GM19452 (cell line): ENCODE measurements around the gene TAF9B.
"Not testable (repeated sequence)": the region's sequence is repeated elsewhere in the genome, so short reads cannot be mapped to it uniquely, and the experiment has no call there.

Experiments used
- ATAC-seq: cut with Tn5 transposase; IDR thresholded peaks from one replicate; pipeline ENCODE4 v1.9.1; 2021; ENCODE audit not compliant: unreplicated experiment

Gene TAF9B, protein sequence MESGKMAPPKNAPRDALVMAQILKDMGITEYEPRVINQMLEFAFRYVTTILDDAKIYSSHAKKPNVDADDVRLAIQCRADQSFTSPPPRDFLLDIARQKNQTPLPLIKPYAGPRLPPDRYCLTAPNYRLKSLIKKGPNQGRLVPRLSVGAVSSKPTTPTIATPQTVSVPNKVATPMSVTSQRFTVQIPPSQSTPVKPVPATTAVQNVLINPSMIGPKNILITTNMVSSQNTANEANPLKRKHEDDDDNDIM

DNA sequence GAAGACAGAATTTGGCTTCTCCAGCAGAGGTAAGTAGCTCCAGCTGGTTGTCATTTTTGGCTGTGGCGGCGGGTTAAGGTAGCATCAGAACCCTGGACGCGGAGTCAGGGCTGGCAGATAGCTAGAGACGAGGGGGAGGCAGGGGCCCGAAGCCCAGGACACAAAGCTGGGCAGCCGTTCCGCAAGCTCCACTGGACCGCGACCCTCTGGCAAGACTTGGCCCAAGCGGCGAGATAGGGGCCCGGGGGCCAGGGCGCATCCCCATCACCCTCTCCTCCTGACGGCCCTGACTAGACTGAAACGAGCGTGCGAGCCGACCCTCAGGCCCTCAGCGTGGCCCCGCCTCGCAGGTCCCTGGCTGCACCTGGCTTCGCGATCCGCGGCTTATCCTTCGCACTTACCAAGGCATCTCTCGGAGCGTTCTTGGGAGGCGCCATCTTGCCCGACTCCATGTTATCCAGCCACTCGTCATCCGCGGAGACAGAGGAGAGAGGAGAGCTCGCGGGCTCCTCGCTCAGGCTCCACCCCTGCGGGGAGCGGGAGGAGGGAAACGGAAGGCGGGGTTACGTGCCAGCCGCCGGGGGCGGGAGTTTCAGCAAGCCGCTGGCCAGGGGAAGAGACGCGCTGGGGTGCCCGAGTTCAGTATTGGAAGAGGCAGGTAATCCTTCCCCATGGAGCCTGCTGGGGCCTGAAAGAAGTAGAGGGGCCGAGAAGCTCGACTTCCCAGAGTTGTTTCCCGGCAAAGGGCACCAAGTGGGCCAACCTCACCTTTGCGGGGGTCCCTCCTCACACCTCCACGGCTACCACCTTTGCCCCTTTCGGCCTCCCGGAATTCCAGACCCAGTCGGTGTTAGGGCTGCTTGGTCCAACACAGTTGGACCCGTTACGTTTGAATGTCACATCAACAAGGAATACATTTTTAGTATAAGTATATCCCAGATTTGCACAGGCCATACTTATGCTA is at the start of gene TAF9B:
TAF9B (minus strand) TSS at position 491 of the 964 bp plus-strand sequence; CDS start at position 452, 39 bp downstream.
- peak; percentile 96 for ATAC-seq

DNA sequence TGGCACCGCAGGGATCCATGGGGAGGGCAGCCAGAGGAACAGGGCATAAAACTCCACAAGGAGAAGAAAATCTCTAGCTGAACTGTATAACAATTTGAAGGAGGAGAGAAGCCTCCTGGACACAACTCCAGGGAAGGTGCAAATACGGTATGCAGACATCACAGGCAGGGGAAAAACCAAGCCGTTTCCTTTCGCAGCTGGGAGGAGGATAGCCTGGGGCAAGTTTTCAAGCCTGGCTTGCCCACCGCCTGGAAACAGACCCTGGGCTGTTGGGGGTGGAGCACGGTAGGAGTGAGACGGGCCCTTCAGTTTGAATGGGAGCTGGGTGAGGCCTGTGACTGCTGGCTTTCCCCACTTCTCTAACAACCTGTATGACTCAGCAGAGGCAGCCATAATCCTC is 43.4 kb upstream of the TAF9B start:
- no peak for ATAC-seq

DNA sequence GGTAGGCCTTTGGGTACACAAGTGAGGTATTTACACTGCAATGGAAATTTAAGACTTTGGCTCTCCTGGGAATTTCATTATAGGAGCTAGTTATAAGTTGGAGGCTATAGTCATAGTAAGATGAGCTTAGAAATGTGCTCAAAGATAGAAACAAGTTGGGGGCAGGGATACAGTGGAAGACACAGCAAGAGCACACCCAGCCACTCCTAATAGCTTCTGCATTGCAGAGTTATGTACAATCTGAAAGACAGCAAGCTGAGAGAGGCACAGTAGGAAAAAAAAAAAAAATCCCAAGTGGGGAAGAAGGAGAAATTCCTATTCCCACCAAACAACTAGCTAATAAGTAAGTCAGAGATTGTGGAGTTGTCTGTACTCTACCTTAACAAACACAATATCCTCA is 41.9 kb upstream of the TAF9B start:
- ATAC-seq = no peak

DNA sequence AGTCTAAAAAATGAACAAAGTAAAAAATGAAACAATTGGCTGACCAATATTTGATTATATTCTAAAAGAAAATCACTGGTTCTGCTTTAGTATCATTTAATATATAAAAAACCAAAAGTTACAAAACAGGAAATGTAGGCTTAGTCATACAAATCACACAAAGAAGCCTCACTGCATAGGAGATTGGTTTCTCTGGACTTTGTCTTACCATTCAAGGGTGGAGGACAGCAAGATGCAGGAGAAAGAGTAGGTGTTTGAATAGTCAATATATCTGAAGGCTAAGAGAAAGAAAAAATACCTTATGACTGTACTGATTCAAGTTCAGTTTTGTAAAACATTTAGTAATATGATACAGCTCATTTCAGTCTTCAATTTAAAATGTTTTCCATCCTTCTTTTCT is 28.6 kb upstream of the TAF9B start:
- ATAC-seq = no peak

DNA sequence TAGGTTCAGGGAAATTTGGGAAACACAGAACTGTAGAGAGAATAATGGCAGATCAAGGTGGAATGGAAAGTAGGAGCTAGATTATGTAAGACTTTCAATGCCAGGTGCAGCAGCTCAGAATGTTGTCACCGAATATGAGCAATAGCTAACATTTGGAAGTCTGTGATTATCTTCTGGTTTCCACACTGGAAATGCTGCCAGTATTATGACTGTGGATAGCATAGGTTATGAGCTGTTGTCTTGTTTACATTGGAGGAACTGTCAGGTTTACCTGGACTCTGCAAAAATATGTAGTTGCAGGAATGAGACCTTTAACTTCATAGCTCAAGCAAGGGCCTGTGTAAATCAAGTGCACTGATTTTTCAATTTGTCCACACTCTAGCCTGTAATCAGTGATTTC is 26.0 kb upstream of the TAF9B start:
- no peak for ATAC-seq

DNA sequence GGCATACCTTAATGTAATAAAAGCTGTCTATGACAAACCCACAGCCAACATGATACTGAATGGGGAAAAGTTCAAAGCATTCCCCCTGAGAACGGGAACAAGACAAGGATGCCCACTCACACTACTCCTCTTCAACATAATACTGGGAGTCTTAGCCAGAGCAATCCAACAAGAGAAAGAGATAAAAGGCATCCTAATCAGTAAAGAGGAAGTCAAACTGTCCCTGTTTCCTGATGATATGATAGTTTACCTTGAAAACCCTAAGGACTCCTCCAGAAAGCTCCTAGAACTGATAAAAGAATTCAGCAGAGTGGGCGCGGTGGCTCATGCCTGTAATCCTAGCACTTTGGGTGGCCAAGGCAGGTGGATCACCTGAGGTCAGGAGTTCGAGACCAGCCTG is 23.7 kb upstream of the TAF9B start:
- ATAC-seq = not testable (repeated sequence)

DNA sequence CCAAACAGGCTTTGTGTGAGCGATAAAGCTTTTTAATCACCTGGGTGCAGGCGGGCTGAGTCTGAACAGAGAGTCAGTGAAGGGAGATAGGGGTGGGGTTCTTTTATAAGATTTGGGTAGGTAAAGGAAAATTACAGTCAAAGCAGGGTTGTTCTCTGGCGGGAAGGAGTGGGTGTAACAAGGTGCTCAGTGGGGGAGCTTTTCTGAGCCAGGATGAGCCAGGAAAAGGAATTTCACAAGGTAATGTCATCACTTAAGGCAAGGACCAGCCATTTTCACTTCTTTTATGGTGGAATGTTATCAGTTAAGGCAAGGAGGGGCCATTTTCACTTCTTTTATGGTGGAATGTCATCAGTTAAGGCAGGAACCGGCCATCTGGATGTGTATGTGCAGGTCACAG is 21.3 kb upstream of the TAF9B start:
- not testable (repeated sequence) for ATAC-seq

DNA sequence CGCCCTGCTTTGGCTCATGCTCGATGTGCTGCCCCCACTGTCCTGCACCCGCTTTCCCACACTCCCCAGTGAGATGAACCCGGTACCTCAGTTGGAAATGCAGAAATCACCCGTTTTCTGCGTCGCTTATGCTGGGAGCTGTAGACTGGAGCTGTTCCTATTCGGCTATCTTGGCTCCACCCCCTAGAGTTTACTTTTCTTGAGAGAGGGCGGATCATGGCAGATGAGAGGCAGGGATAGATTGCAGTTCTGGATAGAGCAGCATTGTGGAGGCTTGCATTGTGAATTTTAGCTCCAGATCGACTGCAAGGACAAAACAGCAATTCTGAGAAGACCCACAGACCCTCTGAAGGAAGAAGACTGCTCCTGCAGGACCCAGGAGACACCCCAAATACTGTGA is 18.4 kb upstream of the TAF9B start:
- ATAC-seq = not testable (repeated sequence)

DNA sequence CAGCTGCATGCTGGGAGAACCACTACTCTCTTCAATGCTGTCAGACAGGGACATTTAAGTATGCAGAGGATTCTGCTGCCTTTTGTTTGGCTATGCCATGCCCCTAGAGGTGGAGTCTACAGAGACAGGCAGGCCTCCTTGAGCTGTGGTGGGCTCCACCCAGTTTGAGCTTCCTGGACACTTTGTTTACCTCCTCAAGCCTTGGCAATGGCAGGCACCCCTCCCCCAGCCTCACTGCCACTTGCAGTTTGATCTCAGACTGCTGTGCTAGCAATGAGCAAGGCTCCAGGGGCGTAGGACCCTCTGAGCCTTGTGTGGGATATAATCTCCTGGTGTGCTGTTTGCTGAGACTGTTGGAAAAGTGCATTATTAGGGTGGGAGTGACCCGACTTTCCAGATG is 17.9 kb upstream of the TAF9B start:
- ATAC-seq = not testable (repeated sequence)

DNA sequence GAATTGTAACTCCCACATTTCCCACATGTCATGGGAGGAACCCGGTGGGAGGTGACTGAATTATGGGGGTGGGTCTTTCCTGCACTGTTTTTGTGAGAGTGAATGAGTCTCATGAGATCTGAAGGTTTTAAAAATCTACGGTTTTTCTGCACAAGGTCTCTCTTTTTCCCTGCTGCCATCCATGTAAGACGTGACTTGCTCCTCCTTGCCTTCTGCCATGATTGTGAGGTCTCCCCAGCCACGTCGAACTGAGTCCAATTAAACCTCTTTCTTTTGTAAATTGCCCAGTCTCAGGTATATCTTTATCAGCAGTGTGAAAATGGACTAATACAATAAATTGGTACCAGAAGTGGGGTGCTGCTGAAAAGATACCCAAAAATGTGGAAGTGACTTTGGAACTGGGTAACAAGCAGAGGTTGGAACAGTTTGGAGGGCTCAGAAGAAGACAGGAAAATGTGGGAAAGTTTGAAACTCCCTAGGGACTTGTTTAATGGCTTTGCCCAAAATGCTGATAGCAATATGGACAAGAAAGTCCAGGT is 7.6 kb upstream of the TAF9B start:
- ATAC-seq = not testable (repeated sequence)

DNA sequence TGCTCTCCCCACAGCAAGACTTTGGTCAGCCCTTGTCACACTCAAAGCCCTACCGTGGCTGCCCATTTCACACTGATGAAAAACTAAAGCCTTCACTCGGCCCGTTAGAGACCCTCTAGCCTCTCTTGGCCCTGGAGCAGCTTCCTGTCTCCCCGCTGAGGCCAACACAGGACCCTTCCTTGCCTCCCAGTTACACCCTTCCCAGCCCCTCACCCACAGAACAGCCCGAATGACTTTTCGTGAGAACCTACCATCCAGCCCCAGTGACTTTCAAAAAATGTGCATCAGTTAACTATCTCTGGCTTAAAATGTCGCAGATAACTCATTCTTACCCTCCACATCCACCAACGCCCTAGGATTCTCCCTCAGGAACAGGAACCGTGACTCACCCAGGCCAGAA is 756 bp upstream of the TAF9B start:
- no peak for ATAC-seq

DNA sequence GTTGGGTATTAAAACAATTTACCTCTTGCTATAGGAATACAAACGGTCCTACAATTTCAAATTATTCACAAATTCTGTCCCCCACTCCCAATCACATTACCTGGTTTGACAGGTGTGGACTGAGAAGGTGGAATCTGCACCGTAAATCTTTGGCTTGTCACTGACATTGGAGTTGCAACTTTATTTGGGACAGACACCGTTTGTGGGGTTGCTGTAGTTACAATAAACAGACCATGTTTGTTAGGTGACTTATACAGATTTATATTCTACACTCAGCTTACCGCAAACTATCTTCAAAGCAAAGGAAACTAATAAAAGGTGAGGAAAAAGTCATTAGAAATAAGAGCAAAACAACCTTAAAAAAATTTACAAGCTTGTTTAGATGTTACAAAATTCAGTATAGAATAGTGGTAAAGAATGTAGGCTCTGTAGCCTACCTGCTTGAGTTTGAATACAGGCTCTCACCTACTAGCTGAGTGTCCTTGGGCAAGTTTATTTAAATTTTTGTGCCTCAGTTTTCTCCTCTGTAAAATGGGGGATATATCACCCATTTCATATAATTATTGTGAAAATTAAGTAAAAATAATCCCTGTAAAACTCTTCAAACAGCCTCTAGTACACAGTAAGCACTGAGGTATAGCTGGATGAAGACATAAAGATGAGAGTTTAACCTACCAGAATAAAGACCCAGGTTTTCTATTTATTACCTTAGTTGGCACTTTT is 6.1 kb downstream of the TAF9B start:
- no peak for ATAC-seq

DNA sequence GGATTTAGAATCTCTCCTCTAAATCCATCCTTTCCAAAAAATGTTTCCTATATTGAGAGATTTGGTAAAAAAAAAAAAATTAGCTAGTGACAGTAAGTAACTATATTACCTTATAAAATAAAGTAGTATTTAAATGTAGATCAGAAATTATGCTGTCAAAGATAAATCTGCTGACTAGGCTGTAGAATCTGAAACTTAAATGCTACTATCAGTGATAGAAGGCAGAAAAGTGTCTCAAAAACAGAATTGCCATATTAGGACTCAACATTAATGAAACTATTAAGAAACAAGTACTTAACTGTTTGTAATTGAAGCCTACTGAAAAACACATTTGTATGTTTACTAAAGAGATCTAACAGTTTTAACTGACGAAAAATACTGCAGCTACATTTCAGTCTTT is 8.3 kb downstream of the TAF9B start:
- no peak for ATAC-seq

DNA sequence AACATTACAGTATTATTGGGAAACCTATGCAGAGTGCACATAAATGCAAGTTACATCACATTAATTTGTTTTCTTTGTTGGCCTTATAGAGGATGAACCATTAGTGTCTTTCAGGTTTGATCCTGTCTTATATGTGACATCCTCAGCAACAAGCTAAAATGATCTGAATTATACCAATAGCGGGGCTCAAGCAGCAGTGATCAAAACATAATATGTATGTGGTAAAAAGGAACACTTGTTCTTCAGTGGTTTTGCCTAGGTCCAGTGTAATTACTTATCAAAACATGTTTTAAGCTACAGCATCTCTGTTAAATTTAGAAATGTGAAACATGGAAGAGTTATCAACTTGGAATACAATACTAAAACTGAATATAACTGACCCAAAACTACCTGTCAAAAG is 9.1 kb downstream of the TAF9B start:
- ATAC-seq = no peak

DNA sequence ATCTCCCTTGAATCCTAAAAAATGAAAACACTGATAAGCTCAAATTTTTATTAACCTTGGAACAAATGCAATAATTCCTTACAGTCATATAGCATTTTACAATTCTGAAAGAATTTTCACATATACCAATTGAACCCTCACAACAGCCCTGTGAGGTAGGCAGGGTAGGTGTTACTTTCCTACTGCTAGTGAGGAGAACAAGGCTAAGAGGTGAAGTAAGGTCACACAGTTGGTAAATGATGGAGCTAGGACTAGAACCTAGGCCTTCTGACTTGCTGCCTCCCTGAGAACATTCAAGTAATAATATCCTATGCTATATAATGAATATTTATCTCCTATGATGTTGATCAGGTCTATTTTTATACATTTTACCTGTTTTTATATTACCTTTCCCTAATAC is 9.7 kb downstream of the TAF9B start:
- ATAC-seq = no peak

DNA sequence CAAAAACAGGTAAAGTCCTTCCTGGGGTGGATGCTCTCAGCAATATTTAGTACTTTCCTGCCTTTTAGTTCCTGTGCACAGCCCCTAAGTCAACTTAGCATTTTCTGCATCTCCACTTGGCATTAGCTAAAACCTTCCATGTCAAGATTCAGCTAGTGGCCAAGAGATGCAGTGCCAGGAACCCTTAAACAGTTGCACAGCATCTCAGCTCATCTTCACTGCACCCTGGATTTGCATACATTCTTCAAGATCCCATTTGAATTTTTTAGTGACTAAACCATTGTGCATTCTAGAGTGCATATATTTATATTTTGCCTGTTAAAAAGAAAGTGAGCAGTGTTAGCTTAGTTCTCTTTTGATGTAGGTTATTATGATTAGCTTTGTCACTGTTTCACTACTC is 13.7 kb downstream of the TAF9B start:
- ATAC-seq = not testable (repeated sequence)

DNA sequence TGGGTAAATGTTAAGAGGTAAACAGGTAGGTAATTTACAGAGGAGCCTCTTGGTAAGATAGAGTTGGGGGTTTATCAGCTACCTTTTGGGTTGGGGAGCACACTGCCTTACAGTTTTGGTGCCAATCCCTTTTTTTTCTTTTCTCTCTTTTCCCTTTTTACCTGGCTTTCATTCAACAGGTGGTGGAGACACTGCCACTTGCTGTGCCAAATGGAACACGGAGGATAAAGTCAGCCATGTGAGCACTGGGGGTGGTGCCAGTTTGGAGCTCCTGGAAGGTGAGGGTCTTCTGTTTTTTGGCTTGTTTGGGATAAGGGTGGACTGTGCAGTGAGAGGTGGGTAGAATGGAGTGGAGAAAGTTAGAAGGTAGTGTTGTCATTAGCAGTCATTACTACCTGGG is 14.3 kb downstream of the TAF9B start:
- ATAC-seq = no peak

DNA sequence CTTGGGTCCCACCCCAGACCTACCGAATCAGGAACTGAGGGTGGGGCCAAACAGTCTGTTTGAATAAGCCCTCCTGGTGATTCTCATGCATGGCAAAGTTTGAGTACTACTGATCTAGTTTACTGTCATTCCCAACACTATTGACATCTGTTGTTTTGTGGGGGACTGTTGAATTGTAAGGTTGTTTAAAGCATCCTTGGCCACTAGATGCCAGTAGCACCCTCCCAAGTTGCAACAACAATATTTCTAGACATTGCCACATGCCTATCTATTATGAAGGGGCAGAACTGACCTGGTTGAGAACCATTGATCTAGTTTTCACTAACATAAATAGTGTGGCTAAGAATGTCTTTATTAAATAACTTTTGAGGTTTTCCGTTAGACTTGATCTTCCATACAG is 15.1 kb downstream of the TAF9B start:
- no peak for ATAC-seq

DNA sequence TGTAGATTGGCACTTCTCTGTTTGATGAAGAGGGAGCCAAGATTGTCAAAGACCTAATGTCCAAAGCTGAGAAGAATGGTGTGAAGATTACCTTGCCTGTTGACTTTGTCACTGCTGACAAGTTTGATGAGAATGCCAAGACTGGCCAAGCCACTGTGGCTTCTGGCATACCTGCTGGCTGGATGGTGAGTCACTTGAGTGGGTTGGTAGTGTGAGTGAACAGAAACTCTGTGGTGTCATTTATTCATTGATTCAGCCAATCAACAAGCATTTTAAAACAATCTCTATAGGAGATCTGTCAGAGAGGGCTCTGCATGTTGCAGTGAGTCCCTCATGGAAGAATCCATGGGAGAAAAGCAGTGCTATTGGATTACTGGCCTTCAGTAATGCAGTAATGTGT is 16.3 kb downstream of the TAF9B start:
- no peak for ATAC-seq

DNA sequence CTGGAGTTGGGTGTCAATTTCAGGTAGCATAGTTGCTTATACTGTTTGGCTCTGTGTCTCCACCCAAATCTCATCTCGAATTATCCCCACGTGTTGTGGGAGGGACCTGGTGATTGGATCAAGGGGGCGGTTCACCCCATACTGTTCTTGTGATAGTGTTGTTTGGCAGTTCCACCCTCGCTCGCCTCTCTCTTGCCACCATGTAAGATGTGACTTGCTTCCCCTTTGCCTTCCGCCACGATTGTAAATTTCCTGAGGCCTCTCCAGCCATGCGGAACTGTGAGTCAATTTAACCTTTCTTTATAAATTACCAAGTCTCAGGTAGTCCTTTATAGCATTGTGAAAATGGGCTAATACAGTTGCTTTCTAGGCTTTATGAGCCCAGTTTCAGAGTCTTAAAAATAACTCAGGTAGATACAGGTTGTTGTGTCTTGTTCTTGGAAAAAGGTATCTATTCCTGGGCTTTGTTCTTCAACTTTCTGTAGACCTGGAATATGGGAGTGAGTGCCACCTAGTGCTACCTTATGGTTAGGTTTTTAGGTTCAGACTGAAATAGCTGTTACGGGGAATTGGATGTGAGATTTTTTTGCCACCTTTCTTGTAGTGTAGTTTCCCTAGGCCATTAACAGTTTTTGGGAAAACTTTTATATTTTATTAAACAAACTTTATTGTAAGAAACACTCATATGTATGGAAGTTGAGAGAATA is 19.8 kb downstream of the TAF9B start:
- no peak for ATAC-seq

DNA sequence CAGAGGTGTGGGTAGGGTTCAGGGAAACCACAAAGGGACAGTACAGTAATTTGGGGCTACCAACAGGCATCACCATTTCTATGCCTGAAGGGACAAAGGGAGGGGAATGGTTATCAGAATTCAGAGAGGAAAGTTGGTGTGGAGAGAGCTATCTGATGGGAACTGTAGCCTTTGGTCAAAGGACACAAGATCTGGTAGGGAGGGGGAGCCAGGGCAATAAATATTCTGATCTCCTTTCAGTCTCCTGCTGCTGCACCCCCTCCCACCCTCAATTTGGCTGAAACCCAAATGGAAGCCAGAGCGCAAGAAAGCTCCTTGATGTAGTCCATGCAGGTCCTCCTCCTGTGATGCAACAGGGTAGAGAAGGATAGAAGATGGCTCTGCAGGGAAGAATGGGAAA is 20.8 kb downstream of the TAF9B start:
- ATAC-seq = no peak
